K562 (cell line): ENCODE data around the gene ANO3. TPM values are rescaled to one million over a fixed set of nuclear protein-coding genes. Genes with fewer than 3 reads are reported as not detected.

Experiments used
- ATAC-seq: fragments of 200-7000 bp; cut with Tn5 transposase; 3 replicates; pipeline ENCODE4 v1.9.1; 2020; ENCODE audit warnings: moderate library complexity
- BruUV-seq: library from RNA; stranded (reverse); fragments of 400-500 nt; replicated peaks from 2 replicates; lab custom pipeline; 2021; lab: Mats Ljungman, UMichigan
- CTCF ChIA-PET: fragments of 300-600 bp; formaldehyde crosslinking; extraction: SDS; loops from one replicate; lab custom pipeline; 2021; ENCODE audit warnings: low intra/inter-chr PET ratio; lab: Yijun Ruan, JAX
- POLR2A ChIA-PET: fragments of 300-600, 350-650 bp; sonication (Branson Sonifier 250); formaldehyde crosslinking; extraction: SDS; loops from one replicate; lab custom pipeline; 2021; ENCODE audit warnings: antibody characterized with exemption, inconsistent platforms; lab: Yijun Ruan, JAX
- DNase-seq, 4 experiments: peaks; one replicate each; pipeline versions ENCODE4 v3.0.0 to v3.0.0-alpha.2; 2011 to 2018; ENCODE audit warnings: low spot score in 3 of 4, mixed read lengths in 3 of 4; ENCODE audit errors: extremely low read depth in 1 of 4
- FAIRE-seq: peaks from 2 replicates; lab custom pipeline; 2011; peaks lifted over from hg19 to GRCh38; lab: Jason Lieb, UNC
- H2AFZ ChIP-seq: 2 replicates; pipeline ENCODE4 v1.6.0; 2011; ENCODE audit warnings: low read depth, low read length, control low read depth, inconsistent platforms
- H3K27ac ChIP-seq: fragments of 200-600 bp; 3 replicates; pipeline ENCODE4 v1.8.0; 2011; ENCODE audit warnings: low read depth, mild to moderate bottlenecking, control low read depth, inconsistent platforms, low read length, moderate library complexity, mixed read lengths; ENCODE audit errors: extremely low read depth
- H3K27me3 ChIP-seq, 2 experiments: fragments of 300-600 bp in 1 of 2; 2 replicates in 1 of 2; 3 replicates in 1 of 2; pipeline versions ENCODE4 v1.6.0 to v1.8.0; 2011; ENCODE audit warnings: inconsistent platforms in 2 of 2, low read length in 2 of 2, mild to moderate bottlenecking in 1 of 2, mixed read lengths in 1 of 2, moderate library complexity in 1 of 2; ENCODE audit not compliant: control insufficient read depth in 2 of 2, insufficient read depth in 2 of 2
- H3K36me3 ChIP-seq: fragments of 300-600 bp; 3 replicates; pipeline ENCODE4 v1.8.0; 2011; ENCODE audit warnings: mild to moderate bottlenecking, low read length, inconsistent platforms; ENCODE audit not compliant: control insufficient read depth, insufficient read depth
- H3K4me1 ChIP-seq, 2 experiments: fragments of 200-600 bp in 1 of 2; replicated peaks in 1 of 2; 2 replicates in 1 of 2; 3 replicates in 1 of 2; pipeline versions ENCODE4 v1.5.1 to v1.8.0; 2011; ENCODE audit warnings: inconsistent platforms in 2 of 2, low read length in 2 of 2, mild to moderate bottlenecking in 1 of 2, mixed read lengths in 1 of 2, moderate library complexity in 1 of 2; ENCODE audit not compliant: control insufficient read depth in 2 of 2, insufficient read depth in 2 of 2
- H3K4me2 ChIP-seq: 2 replicates; pipeline ENCODE4 v1.6.1; 2011; ENCODE audit warnings: low read length, control low read depth, inconsistent platforms, mixed read lengths; ENCODE audit not compliant: insufficient read depth
- H3K4me3 ChIP-seq: fragments of 200-600 bp; sonication (generic), shearing (Covaris generic); 2 replicates; pipeline ENCODE4 v1.5.1; 2016; ENCODE audit warnings: control low read depth, inconsistent platforms
- H3K79me2 ChIP-seq: fragments of 200-600 bp; 3 replicates; pipeline ENCODE4 v1.8.0; 2011; ENCODE audit warnings: low read length, inconsistent platforms; ENCODE audit not compliant: control insufficient read depth, insufficient read depth
- H3K9ac ChIP-seq, 2 experiments: 2 replicates each; pipeline versions ENCODE4 v1.6.0 to v1.6.1; 2011; ENCODE audit warnings: low read depth in 2 of 2, low read length in 2 of 2, control low read depth in 1 of 2, inconsistent platforms in 1 of 2, mild to moderate bottlenecking in 1 of 2, mixed read lengths in 1 of 2; ENCODE audit not compliant: insufficient read depth in 1 of 2
- H3K9me1 ChIP-seq: one replicate; pipeline ENCODE4 v1.6.0; 2011; ENCODE audit warnings: inconsistent platforms, mild to moderate bottlenecking, low read length, moderate library complexity; ENCODE audit not compliant: control insufficient read depth, insufficient read depth
- H3K9me3 ChIP-seq: replicated peaks from 2 replicates; pipeline ENCODE4 v1.5.1; 2011; ENCODE audit warnings: low read depth, low read length, inconsistent platforms; ENCODE audit not compliant: control insufficient read depth, insufficient read depth
- H4K20me1 ChIP-seq: replicated peaks from 2 replicates; pipeline ENCODE4 v1.6.1; 2011; ENCODE audit warnings: low read length, inconsistent platforms, mixed read lengths; ENCODE audit not compliant: control insufficient read depth, insufficient read depth
- E2F8 ChIP-seq: fragments of 450-650 bp; IDR thresholded peaks from 2 replicates; pipeline ENCODE4 v1.7.1; 2018; ENCODE audit warnings: mild to moderate bottlenecking, low read depth; ENCODE audit not compliant: partially characterized antibody
- EP400 ChIP-seq: fragments of 450-650 bp; IDR thresholded peaks from 2 replicates; pipeline ENCODE4 v1.6.1; 2017; ENCODE audit warnings: antibody characterized with exemption, mild to moderate bottlenecking, moderate library complexity
- KLF16 ChIP-seq: IDR thresholded peaks from 2 replicates; pipeline ENCODE4 v1.6.1; 2016; ENCODE audit warnings: antibody characterized with exemption
- SP1 ChIP-seq: sonication (generic); formaldehyde crosslinking; IDR thresholded peaks from 2 replicates; pipeline ENCODE4 v1.8.1; 2022; ENCODE audit warnings: mild to moderate bottlenecking, missing genetic modification reagents
- ZBTB7A ChIP-seq: IDR thresholded peaks from 2 replicates; pipeline ENCODE4 v1.6.1; 2011; ENCODE audit warnings: low read depth, mild to moderate bottlenecking, low read length, moderate library complexity, borderline replicate concordance; ENCODE audit not compliant: control insufficient read depth
- ZNF766 ChIP-seq: fragments of 200-800 bp; sonication (Bioruptor generic); conservative IDR thresholded peaks from 2 replicates; pipeline ENCODE4 v1.6.1; 2016; ENCODE audit warnings: missing genetic modification characterization, missing compliant biosample characterization
- ZNF780A ChIP-seq: fragments of 250-450 bp; sonication (Bioruptor Pico); IDR thresholded peaks from 2 replicates; pipeline ENCODE4 v1.5.0; 2021; ENCODE audit warnings: mild to moderate bottlenecking
- WGBS: fragments of 100-300 bp; shearing (Covaris generic); methylation state at CpG from one replicate; pipeline ENCODE4 v1.1.6; 2016; ENCODE audit warnings: low coverage, mixed read lengths; ENCODE audit not compliant: insufficient coverage; ENCODE audit errors: missing lambda C conversion rate; 5-methylcytosine and 5-hydroxymethylcytosine counted together
- in situ Hi-C: fragments of 300-500 bp; cut with MboI; formaldehyde crosslinking; loops from 4 replicates; pipeline ENCODE4 v1.15.0; 2018; ENCODE audit warnings: inconsistent platforms, mixed read lengths
- intact Hi-C: fragments of 100-400 bp; cut with micrococcal nuclease; formaldehyde crosslinking; loops from 2 replicates; pipeline ENCODE4 v1.14.2; 2022
- polyA plus RNA-seq, 8 experiments: library from polyadenylated mRNA; depleted of rRNA in 4 of 8; stranded (reverse) in 5 of 8; unstranded in 3 of 8; fragments of >200 nt; fragmentation: Nextera tagmentation in 2 of 8; fragmentation: Illumina TruSeq in 1 of 8; extraction: Ambion mirVana in 2 of 8; extraction: Trizol in 1 of 8; gene quantifications; 2 replicates each; pipeline versions ENCODE4 v1.2.1 to v1.2.3, GENCODE V29; 2011 to 2014; ENCODE audit warnings: inconsistent platforms in 1 of 8, missing spikeins in 1 of 8
- total RNA-seq, 7 experiments: library from RNA; depleted of rRNA in 6 of 7; stranded (reverse); fragments of >200 nt in 6 of 7; fragmentation: Illumina TruSeq in 2 of 7; extraction: Trizol in 2 of 7; gene quantifications; 2 replicates each; pipeline versions ENCODE4 v1.2.1 to v1.2.3, GENCODE V29; 2011 to 2021; ENCODE audit warnings: low replicate concordance in 1 of 7
- TF ChIP-seq, protein P1 (sequence below): fragments of 450-650 bp; conservative IDR thresholded peaks from 2 replicates; pipeline ENCODE4 v1.6.1; 2016; ENCODE audit warnings: missing genetic modification characterization, low read depth, mild to moderate bottlenecking, missing compliant biosample characterization, moderate library complexity
- TF ChIP-seq, protein P2 (sequence below): IDR thresholded peaks from 3 replicates; pipeline ENCODE4 v1.6.1; 2011; ENCODE audit warnings: borderline replicate concordance, mild to moderate bottlenecking, moderate library complexity; ENCODE audit not compliant: insufficient read length; ENCODE audit errors: extremely low read depth

Gene ANO3
- total and polyA plus RNA-seq, 9 of the 15 experiments (the other 6 are each of a cell fraction or from before 2014, with no cell fraction given) = 0.01 to 0.13 (median 0.04) TPM; not detected in 1

GRCh38 chr11:26698224-26698623 lies 366.3 kb downstream of the ANO3 start:
- WGBS = 0% methylated on average over 2 of the region's 2 CpGs
- Histone ChIP-seq H3K27me3 (no peaks in the 10 kb centered on the region), H3K4me1 (no peaks in the 10 kb centered on the region), H3K9ac (no peak overlapping the region), H3K79me2 (no peaks in the 10 kb centered on the region), H4K20me1 (no peaks in the 10 kb centered on the region), H3K36me3 (no peaks in the 10 kb centered on the region), H3K27ac (no peak overlapping the region), H2AFZ (no peak overlapping the region), H3K9me3 (no peaks in the 10 kb centered on the region), H3K9me1 (no peaks in the 10 kb centered on the region), H3K4me2 (no peak overlapping the region), H3K4me3 (no peak overlapping the region)
- ATAC-seq = no peak
- no peak for FAIRE-seq
- DNase-seq = no peak
- in situ Hi-C loops = no loop called here
- ChIA-PET CTCF (no interaction called here), POLR2A (no interaction called here)
- TF ChIP-seq, protein P1, sequence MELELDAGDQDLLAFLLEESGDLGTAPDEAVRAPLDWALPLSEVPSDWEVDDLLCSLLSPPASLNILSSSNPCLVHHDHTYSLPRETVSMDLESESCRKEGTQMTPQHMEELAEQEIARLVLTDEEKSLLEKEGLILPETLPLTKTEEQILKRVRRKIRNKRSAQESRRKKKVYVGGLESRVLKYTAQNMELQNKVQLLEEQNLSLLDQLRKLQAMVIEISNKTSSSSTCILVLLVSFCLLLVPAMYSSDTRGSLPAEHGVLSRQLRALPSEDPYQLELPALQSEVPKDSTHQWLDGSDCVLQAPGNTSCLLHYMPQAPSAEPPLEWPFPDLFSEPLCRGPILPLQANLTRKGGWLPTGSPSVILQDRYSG = no peak
- TF ChIP-seq, protein P2, sequence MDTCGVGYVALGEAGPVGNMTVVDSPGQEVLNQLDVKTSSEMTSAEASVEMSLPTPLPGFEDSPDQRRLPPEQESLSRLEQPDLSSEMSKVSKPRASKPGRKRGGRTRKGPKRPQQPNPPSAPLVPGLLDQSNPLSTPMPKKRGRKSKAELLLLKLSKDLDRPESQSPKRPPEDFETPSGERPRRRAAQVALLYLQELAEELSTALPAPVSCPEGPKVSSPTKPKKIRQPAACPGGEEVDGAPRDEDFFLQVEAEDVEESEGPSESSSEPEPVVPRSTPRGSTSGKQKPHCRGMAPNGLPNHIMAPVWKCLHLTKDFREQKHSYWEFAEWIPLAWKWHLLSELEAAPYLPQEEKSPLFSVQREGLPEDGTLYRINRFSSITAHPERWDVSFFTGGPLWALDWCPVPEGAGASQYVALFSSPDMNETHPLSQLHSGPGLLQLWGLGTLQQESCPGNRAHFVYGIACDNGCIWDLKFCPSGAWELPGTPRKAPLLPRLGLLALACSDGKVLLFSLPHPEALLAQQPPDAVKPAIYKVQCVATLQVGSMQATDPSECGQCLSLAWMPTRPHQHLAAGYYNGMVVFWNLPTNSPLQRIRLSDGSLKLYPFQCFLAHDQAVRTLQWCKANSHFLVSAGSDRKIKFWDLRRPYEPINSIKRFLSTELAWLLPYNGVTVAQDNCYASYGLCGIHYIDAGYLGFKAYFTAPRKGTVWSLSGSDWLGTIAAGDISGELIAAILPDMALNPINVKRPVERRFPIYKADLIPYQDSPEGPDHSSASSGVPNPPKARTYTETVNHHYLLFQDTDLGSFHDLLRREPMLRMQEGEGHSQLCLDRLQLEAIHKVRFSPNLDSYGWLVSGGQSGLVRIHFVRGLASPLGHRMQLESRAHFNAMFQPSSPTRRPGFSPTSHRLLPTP = no peak
- TF ChIP-seq KLF16 = no peak
- no peak for TF ChIP-seq ZBTB7A
- TF ChIP-seq E2F8 = no peak
- TF ChIP-seq ZNF766 (CRISPR knock-in tag) = no peak
- no peak for TF ChIP-seq EP400
- TF ChIP-seq SP1 = no peak
- no peak for TF ChIP-seq ZNF780A (CRISPR knock-in tag)
- no TSS peak for BruUV-seq
- intact Hi-C loops = no loop called here
